ENCODE results near the gene SETBP1. TPM values are rescaled to one million over a fixed set of nuclear protein-coding genes. Genes with fewer than 3 reads are reported as not detected.
A peak's percentile ranks its signal among the peaks of the same experiment; 100 is the strongest.

The SETBP1 gene
- total and polyA plus RNA-seq, 7 experiments from 2014 or later = 0.08 to 12.5 (median 2.5) TPM; not detected in 2

- ATAC-seq (peak; percentile 79), DNase-seq (peak in 2 of 9 donors; percentile 11 to 69)
- H3K27ac ChIP-seq (ENCODE audit: low read depth, low read length) = no peak overlapping the region
- Mint-ChIP-seq H3K36me3 (peaks cover 0 to 28% (median 0%) of the 10 kb centered on the region in 5 donors), H3K4me1 (peaks cover 30 to 89% (median 49%) of the 10 kb centered on the region in 7 donors), H3K27me3 (peaks cover 0 to 16% (median 0%) of the 10 kb centered on the region in 5 donors), H3K9me3 (peaks cover 0 to 5% (median 0%) of the 10 kb centered on the region in 11 donors), H3K4me3 (peak overlapping the region; percentile 19 to 68 (median 43)), H3K27ac (peak overlapping the region; percentile 3 to 86 (median 72))
- no peaks in the 10 kb centered on the region for H3K27me3 ChIP-seq (ENCODE audit: control insufficient read depth in 2 of 2, insufficient read depth in 2 of 2, low read length in 2 of 2)
- H3K36me3 ChIP-seq (ENCODE audit: control insufficient read depth in 2 of 3, insufficient read depth in 3 of 3, low read length in 3 of 3) = no peaks in the 10 kb centered on the region
- peak overlapping the region; percentile 15 for H3K4me3 ChIP-seq (ENCODE audit: low read length)
- H3K4me1 ChIP-seq (ENCODE audit: control insufficient read depth in 2 of 2, insufficient read depth in 2 of 2, low read length in 2 of 2) = peaks cover 0 to 66% of the 10 kb centered on the region in 2 donors
- ChIA-PET POLR2A (no interaction called here), CTCF (no interaction called here)
- no peaks in the 10 kb centered on the region for H3K9me3 ChIP-seq (ENCODE audit: control insufficient read depth in 2 of 3, low read length in 3 of 3)
- intact Hi-C loops (cut with micrococcal nuclease) = loop anchor here in 1 of 2 donors (1.0 to 10.0 kb wide), 7 partner anchors 34 to 959 kb away; partner anchors contain the start of gene SETBP1
These were observed 44.8 kb downstream of the SETBP1 start for GRCh38 chr18:44725300-44726058.

GRCh38 chr18:44726059-44726421 is 45.4 kb downstream of the SETBP1 start:
- Mint-ChIP-seq H3K27me3 (peaks cover 0 to 16% (median 0%) of the 10 kb centered on the region in 5 donors), H3K9me3 (peaks cover 0 to 5% (median 0%) of the 10 kb centered on the region in 11 donors), H3K27ac (peak overlapping the region in 5 of 9 donors; percentile 36 to 86 (median 77)), H3K4me1 (peaks cover 30 to 91% (median 49%) of the 10 kb centered on the region in 7 donors), H3K4me3 (peak overlapping the region in 5 of 10 donors; percentile 43 to 68 (median 50)), H3K36me3 (peaks cover 0 to 34% (median 0%) of the 10 kb centered on the region in 5 donors)
- intact Hi-C loops (cut with micrococcal nuclease) = loop anchor here in 1 of 2 donors (2.0 to 10.0 kb wide), 2 partner anchors 169 to 959 kb away; no protein-coding TSS in a partner anchor
- ChIA-PET CTCF (no interaction called here), POLR2A (no interaction called here)
- H3K27ac ChIP-seq (ENCODE audit: low read depth, low read length) = no peak overlapping the region
- ATAC-seq (no peak), DNase-seq (no peak)
- no peaks in the 10 kb centered on the region for H3K9me3 ChIP-seq (ENCODE audit: control insufficient read depth in 2 of 3, low read length in 3 of 3)
- H3K4me1 ChIP-seq (ENCODE audit: control insufficient read depth in 2 of 2, insufficient read depth in 2 of 2, low read length in 2 of 2) = peaks cover 0 to 72% of the 10 kb centered on the region in 2 donors
- H3K27me3 ChIP-seq (ENCODE audit: control insufficient read depth in 2 of 2, insufficient read depth in 2 of 2, low read length in 2 of 2) = no peaks in the 10 kb centered on the region
- H3K36me3 ChIP-seq (ENCODE audit: control insufficient read depth in 2 of 3, insufficient read depth in 3 of 3, low read length in 3 of 3) = no peaks in the 10 kb centered on the region
- no peak overlapping the region for H3K4me3 ChIP-seq (ENCODE audit: low read length)

GRCh38 chr18:44727291-44727690 is 46.6 kb downstream of the SETBP1 start:
- Mint-ChIP-seq H3K4me1 (peaks cover 30 to 95% (median 48%) of the 10 kb centered on the region in 7 donors), H3K9me3 (peaks cover 0 to 4% (median 0%) of the 10 kb centered on the region in 11 donors), H3K4me3 (peak overlapping the region in 2 of 10 donors; percentile 1 to 21), H3K27ac (peak overlapping the region in 3 of 9 donors; percentile 21 to 82 (median 26)), H3K27me3 (peaks cover 0 to 23% (median 0%) of the 10 kb centered on the region in 5 donors), H3K36me3 (peaks cover 0 to 39% (median 0%) of the 10 kb centered on the region in 5 donors)
- Histone ChIP-seq H3K4me1 (ENCODE audit: control insufficient read depth in 2 of 2, insufficient read depth in 2 of 2, low read length in 2 of 2) (peaks cover 0 to 75% of the 10 kb centered on the region in 2 donors), H3K9me3 (ENCODE audit: control insufficient read depth in 2 of 3, low read length in 3 of 3) (no peaks in the 10 kb centered on the region), H3K4me3 (ENCODE audit: low read length) (no peak overlapping the region), H3K27me3 (ENCODE audit: control insufficient read depth in 2 of 2, insufficient read depth in 2 of 2, low read length in 2 of 2) (no peaks in the 10 kb centered on the region), H3K36me3 (ENCODE audit: control insufficient read depth in 2 of 3, insufficient read depth in 3 of 3, low read length in 3 of 3) (no peaks in the 10 kb centered on the region), H3K27ac (ENCODE audit: low read depth, low read length) (no peak overlapping the region)
- no peak for DNase-seq
- intact Hi-C loops (cut with micrococcal nuclease) = loop anchor here in 1 of 2 donors (2.0 to 10.0 kb wide), 2 partner anchors 168 to 958 kb away; no protein-coding TSS in a partner anchor
- ATAC-seq = no peak
- ChIA-PET POLR2A (no interaction called here), CTCF (no interaction called here)

GRCh38 chr18:44729631-44730101 is 49.0 kb downstream of the SETBP1 start:
- H3K36me3 Mint-ChIP-seq = peaks cover 0 to 28% (median 0%) of the 10 kb centered on the region in 5 donors
- CTCF ChIA-PET = no interaction called here
- Histone ChIP-seq H3K27ac (ENCODE audit: low read depth, low read length) (no peak overlapping the region), H3K9me3 (ENCODE audit: control insufficient read depth in 2 of 3, low read length in 3 of 3) (no peaks in the 10 kb centered on the region), H3K4me3 (ENCODE audit: low read length) (no peak overlapping the region), H3K36me3 (ENCODE audit: control insufficient read depth in 2 of 3, insufficient read depth in 3 of 3, low read length in 3 of 3) (no peaks in the 10 kb centered on the region), H3K27me3 (ENCODE audit: control insufficient read depth in 2 of 2, insufficient read depth in 2 of 2, low read length in 2 of 2) (no peaks in the 10 kb centered on the region), H3K4me1 (ENCODE audit: control insufficient read depth in 2 of 2, insufficient read depth in 2 of 2, low read length in 2 of 2) (peaks cover 0 to 67% of the 10 kb centered on the region in 2 donors)
- POLR2A ChIA-PET = no interaction called here
- ATAC-seq (peak; percentile 57), DNase-seq (peak in 1 of 9 donors; percentile 45)
- peaks cover 19 to 97% (median 32%) of the 10 kb centered on the region in 7 donors for H3K4me1 Mint-ChIP-seq
- peak overlapping the region in 1 of 10 donors; percentile 34 for H3K4me3 Mint-ChIP-seq
- peaks cover 0 to 32% (median 0%) of the 10 kb centered on the region in 5 donors for H3K27me3 Mint-ChIP-seq
- peak overlapping the region in 2 of 9 donors; percentile 2 to 61 for H3K27ac Mint-ChIP-seq
- intact Hi-C loops (cut with micrococcal nuclease) = loop anchor here in 1 of 2 donors (10.0 kb wide), 1 partner anchor 955 kb away; no protein-coding TSS in a partner anchor
- H3K9me3 Mint-ChIP-seq = peaks cover 0 to 3% (median 0%) of the 10 kb centered on the region in 11 donors

- Mint-ChIP-seq H3K27ac (no peak overlapping the region), H3K4me1 (peaks cover 13 to 92% (median 22%) of the 10 kb centered on the region in 7 donors), H3K36me3 (peaks cover 0 to 28% (median 0%) of the 10 kb centered on the region in 5 donors), H3K9me3 (peaks cover 0 to 3% (median 0%) of the 10 kb centered on the region in 11 donors), H3K4me3 (peak overlapping the region in 1 of 10 donors; percentile 18), H3K27me3 (peaks cover 0 to 42% (median 0%) of the 10 kb centered on the region in 5 donors)
- Histone ChIP-seq H3K4me3 (ENCODE audit: low read length) (no peak overlapping the region), H3K4me1 (ENCODE audit: control insufficient read depth in 2 of 2, insufficient read depth in 2 of 2, low read length in 2 of 2) (peaks cover 0 to 55% of the 10 kb centered on the region in 2 donors), H3K36me3 (ENCODE audit: control insufficient read depth in 2 of 3, insufficient read depth in 3 of 3, low read length in 3 of 3) (no peaks in the 10 kb centered on the region), H3K27ac (ENCODE audit: low read depth, low read length) (no peak overlapping the region), H3K27me3 (ENCODE audit: control insufficient read depth in 2 of 2, insufficient read depth in 2 of 2, low read length in 2 of 2) (no peaks in the 10 kb centered on the region), H3K9me3 (ENCODE audit: control insufficient read depth in 2 of 3, low read length in 3 of 3) (no peaks in the 10 kb centered on the region)
- intact Hi-C loops (cut with micrococcal nuclease) = no loop called here
- DNase-seq (no peak), ATAC-seq (no peak)
- POLR2A ChIA-PET = no interaction called here
- CTCF ChIA-PET = no interaction called here
These were observed 50.3 kb downstream of the SETBP1 start for GRCh38 chr18:44730803-44731529.

- Mint-ChIP-seq H3K4me1 (peaks cover 6 to 85% (median 14%) of the 10 kb centered on the region in 7 donors), H3K4me3 (no peak overlapping the region), H3K36me3 (peaks cover 0 to 32% (median 0%) of the 10 kb centered on the region in 5 donors), H3K27me3 (peaks cover 0 to 47% (median 0%) of the 10 kb centered on the region in 5 donors), H3K9me3 (peaks cover 0 to 3% (median 0%) of the 10 kb centered on the region in 11 donors), H3K27ac (no peak overlapping the region)
- no peak for ATAC-seq
- POLR2A ChIA-PET = no interaction called here
- Histone ChIP-seq H3K27ac (ENCODE audit: low read depth, low read length) (no peak overlapping the region), H3K4me1 (ENCODE audit: control insufficient read depth in 2 of 2, insufficient read depth in 2 of 2, low read length in 2 of 2) (peaks cover 0 to 49% of the 10 kb centered on the region in 2 donors), H3K27me3 (ENCODE audit: control insufficient read depth in 2 of 2, insufficient read depth in 2 of 2, low read length in 2 of 2) (no peaks in the 10 kb centered on the region), H3K36me3 (ENCODE audit: control insufficient read depth in 2 of 3, insufficient read depth in 3 of 3, low read length in 3 of 3) (no peaks in the 10 kb centered on the region), H3K9me3 (ENCODE audit: control insufficient read depth in 2 of 3, low read length in 3 of 3) (no peaks in the 10 kb centered on the region), H3K4me3 (ENCODE audit: low read length) (no peak overlapping the region)
- intact Hi-C loops (cut with micrococcal nuclease) = no loop called here
- no peak for DNase-seq
- CTCF ChIA-PET = no interaction called here
These were observed 51.0 kb downstream of the SETBP1 start for GRCh38 chr18:44731530-44732237.
